Measurements from ENCODE around the gene MATR3.

GRCh38 chr5:139268364-139269202 lies 25.0 kb upstream of the MATR3 start:
- TF ChIP-seq CTCF (conservative IDR thresholded peaks at IDR 0.05) (no peak), EZH2 (IDR thresholded peaks at IDR 0.05; ENCODE audit: low read depth) (no peak)
